Osteoblast (primary cell): Measurements from ENCODE around the gene SH3BP5. TPM values are rescaled to one million over a fixed set of nuclear protein-coding genes. Genes with fewer than 3 reads are reported as not detected.

ENCODE experiments used
- DNase-seq: peaks from one replicate; pipeline ENCODE4 v3.0.0; 2011; ENCODE audit warnings: low spot score, mixed read lengths; ENCODE audit not compliant: insufficient read length; ENCODE audit errors: missing footprints
- H2AFZ ChIP-seq: 2 replicates; pipeline ENCODE4 v1.6.0; 2011; ENCODE audit warnings: mild to moderate bottlenecking, low read length
- H3K27ac ChIP-seq: 2 replicates; pipeline ENCODE4 v1.5.1; 2011; ENCODE audit warnings: mild to moderate bottlenecking, low read depth, low read length, moderate library complexity
- H3K27me3 ChIP-seq: 2 replicates; pipeline ENCODE4 v1.6.0; 2012; ENCODE audit warnings: mild to moderate bottlenecking, control low read depth, inconsistent platforms, low read length, moderate library complexity; ENCODE audit not compliant: insufficient read depth
- H3K36me3 ChIP-seq: 2 replicates; pipeline ENCODE4 v1.5.1; 2011; ENCODE audit warnings: mild to moderate bottlenecking, low read length, control low read depth, moderate library complexity; ENCODE audit not compliant: insufficient read depth
- H3K4me1 ChIP-seq: 2 replicates; pipeline ENCODE4 v1.5.1; 2011; ENCODE audit warnings: mild to moderate bottlenecking, low read length, control low read depth, moderate library complexity; ENCODE audit not compliant: insufficient read depth
- H3K4me2 ChIP-seq: 2 replicates; pipeline ENCODE4 v1.6.0; 2011; ENCODE audit warnings: mild to moderate bottlenecking, low read length; ENCODE audit not compliant: insufficient read depth
- H3K4me3 ChIP-seq: fragments of 200-600 bp; sonication (generic); 3 replicates; pipeline ENCODE4 v1.5.1; 2012; ENCODE audit warnings: mild to moderate bottlenecking, low read length, inconsistent platforms; ENCODE audit not compliant: insufficient read depth
- H3K79me2 ChIP-seq: 2 replicates; pipeline ENCODE4 v1.6.0; 2012; ENCODE audit warnings: mild to moderate bottlenecking, low read length, control low read depth, inconsistent platforms; ENCODE audit not compliant: insufficient read depth
- H3K9me3 ChIP-seq: 2 replicates; pipeline ENCODE4 v1.5.1; 2011; ENCODE audit warnings: low read depth, low read length, control low read depth
- H4K20me1 ChIP-seq: 2 replicates; pipeline ENCODE4 v1.6.0; 2012; ENCODE audit warnings: mild to moderate bottlenecking, low read length, control low read depth; ENCODE audit not compliant: insufficient read depth
- total RNA-seq: library from RNA; depleted of rRNA; stranded (reverse); fragments of >200 nt; gene quantifications from 2 replicates; pipeline ENCODE4 v1.2.3, GENCODE V29; 2012
- TF ChIP-seq, protein P1 (sequence below): IDR thresholded peaks from 2 replicates; pipeline ENCODE4 v1.5.1; 2011; ENCODE audit warnings: mild to moderate bottlenecking, low read depth, low read length, moderate library complexity; ENCODE audit errors: extremely low read depth

Gene SH3BP5
- total RNA-seq, 1 donor = 67.3 TPM

GRCh38 chr3:15217011-15217671 is 115.2 kb downstream of the SH3BP5 start:
- Histone ChIP-seq H3K4me2 (no peak overlapping the region), H3K27me3 (no peaks in the 10 kb centered on the region), H4K20me1 (no peaks in the 10 kb centered on the region), H3K9me3 (no peaks in the 10 kb centered on the region), H3K4me3 (no peak overlapping the region), H3K4me1 (no peaks in the 10 kb centered on the region), H3K79me2 (peaks cover 35% of the 10 kb centered on the region), H3K36me3 (peaks cover 87% of the 10 kb centered on the region), H3K27ac (no peak overlapping the region), H2AFZ (no peak overlapping the region)
- no peak for DNase-seq
- TF ChIP-seq, protein P1, sequence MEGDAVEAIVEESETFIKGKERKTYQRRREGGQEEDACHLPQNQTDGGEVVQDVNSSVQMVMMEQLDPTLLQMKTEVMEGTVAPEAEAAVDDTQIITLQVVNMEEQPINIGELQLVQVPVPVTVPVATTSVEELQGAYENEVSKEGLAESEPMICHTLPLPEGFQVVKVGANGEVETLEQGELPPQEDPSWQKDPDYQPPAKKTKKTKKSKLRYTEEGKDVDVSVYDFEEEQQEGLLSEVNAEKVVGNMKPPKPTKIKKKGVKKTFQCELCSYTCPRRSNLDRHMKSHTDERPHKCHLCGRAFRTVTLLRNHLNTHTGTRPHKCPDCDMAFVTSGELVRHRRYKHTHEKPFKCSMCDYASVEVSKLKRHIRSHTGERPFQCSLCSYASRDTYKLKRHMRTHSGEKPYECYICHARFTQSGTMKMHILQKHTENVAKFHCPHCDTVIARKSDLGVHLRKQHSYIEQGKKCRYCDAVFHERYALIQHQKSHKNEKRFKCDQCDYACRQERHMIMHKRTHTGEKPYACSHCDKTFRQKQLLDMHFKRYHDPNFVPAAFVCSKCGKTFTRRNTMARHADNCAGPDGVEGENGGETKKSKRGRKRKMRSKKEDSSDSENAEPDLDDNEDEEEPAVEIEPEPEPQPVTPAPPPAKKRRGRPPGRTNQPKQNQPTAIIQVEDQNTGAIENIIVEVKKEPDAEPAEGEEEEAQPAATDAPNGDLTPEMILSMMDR = no peak

GRCh38 chr3:15216501-15216900 is 115.9 kb downstream of the SH3BP5 start:
- H3K4me3 ChIP-seq = no peak overlapping the region
- H3K4me2 ChIP-seq = no peak overlapping the region
- peaks cover 84% of the 10 kb centered on the region for H3K36me3 ChIP-seq
- H3K9me3 ChIP-seq = no peaks in the 10 kb centered on the region
- H3K79me2 ChIP-seq = peaks cover 38% of the 10 kb centered on the region
- no peak overlapping the region for H2AFZ ChIP-seq
- H3K27ac ChIP-seq = no peak overlapping the region
- H3K27me3 ChIP-seq = no peaks in the 10 kb centered on the region
- DNase-seq = no peak
- H4K20me1 ChIP-seq = no peaks in the 10 kb centered on the region
- TF ChIP-seq, protein P1 = no peak
- no peaks in the 10 kb centered on the region for H3K4me1 ChIP-seq

DNA sequence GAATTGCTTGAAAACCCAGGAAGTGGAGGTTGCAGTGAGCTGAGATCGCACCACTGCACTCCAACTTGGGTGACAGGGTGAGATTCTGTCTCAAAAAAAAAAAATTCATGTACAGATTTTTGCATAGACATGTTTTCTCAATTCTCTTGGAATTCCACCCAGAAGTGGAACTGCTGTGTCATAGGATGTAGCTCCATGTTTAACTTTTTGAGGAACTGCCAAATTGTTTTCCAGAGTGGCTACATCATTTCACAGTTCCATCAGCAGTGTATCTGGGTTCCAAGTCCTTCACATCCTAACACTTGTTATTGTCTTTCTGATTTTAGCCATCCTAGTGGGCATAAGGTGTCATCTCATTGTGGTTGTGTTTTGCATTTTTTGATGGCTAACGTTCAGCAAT is 116.4 kb downstream of the SH3BP5 start:
- H3K9me3 ChIP-seq = no peaks in the 10 kb centered on the region
- TF ChIP-seq, protein P1 = no peak
- H2AFZ ChIP-seq = no peak overlapping the region
- H3K4me2 ChIP-seq = no peak overlapping the region
- no peaks in the 10 kb centered on the region for H3K4me1 ChIP-seq
- H3K27me3 ChIP-seq = no peaks in the 10 kb centered on the region
- no peak for DNase-seq
- peaks cover 43% of the 10 kb centered on the region for H3K79me2 ChIP-seq
- H4K20me1 ChIP-seq = no peaks in the 10 kb centered on the region
- H3K4me3 ChIP-seq = no peak overlapping the region
- peaks cover 81% of the 10 kb centered on the region for H3K36me3 ChIP-seq
- no peak overlapping the region for H3K27ac ChIP-seq

DNA sequence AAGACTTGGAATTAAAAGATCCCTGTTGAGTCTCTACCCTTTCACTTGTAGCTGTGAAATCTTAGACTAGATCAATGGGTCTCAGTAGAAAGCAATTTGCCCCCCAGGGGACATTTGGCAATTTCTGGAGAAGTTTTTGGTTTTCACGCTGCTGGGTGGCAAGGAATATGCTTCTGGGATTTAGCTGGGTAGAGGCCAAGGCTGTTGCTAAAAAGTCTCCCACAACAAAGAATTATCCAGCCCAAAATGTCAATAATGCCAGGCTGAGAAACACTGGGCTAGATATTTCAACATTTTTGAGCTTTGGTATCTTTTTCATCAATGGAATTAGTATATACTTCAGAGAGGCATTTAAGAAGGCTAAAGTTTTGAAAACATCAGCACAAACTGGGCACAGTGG is 117.6 kb downstream of the SH3BP5 start:
- no peak overlapping the region for H3K4me3 ChIP-seq
- H3K9me3 ChIP-seq = no peaks in the 10 kb centered on the region
- peaks cover 71% of the 10 kb centered on the region for H3K36me3 ChIP-seq
- no peak for DNase-seq
- H3K79me2 ChIP-seq = peaks cover 54% of the 10 kb centered on the region
- no peaks in the 10 kb centered on the region for H3K27me3 ChIP-seq
- H3K4me1 ChIP-seq = no peaks in the 10 kb centered on the region
- H3K4me2 ChIP-seq = no peak overlapping the region
- no peak overlapping the region for H2AFZ ChIP-seq
- H3K27ac ChIP-seq = no peak overlapping the region
- H4K20me1 ChIP-seq = peaks cover 3% of the 10 kb centered on the region
- TF ChIP-seq, protein P1 = no peak
